ENCODE measurements around the gene NOC4L.

Gene NOC4L

DNA sequence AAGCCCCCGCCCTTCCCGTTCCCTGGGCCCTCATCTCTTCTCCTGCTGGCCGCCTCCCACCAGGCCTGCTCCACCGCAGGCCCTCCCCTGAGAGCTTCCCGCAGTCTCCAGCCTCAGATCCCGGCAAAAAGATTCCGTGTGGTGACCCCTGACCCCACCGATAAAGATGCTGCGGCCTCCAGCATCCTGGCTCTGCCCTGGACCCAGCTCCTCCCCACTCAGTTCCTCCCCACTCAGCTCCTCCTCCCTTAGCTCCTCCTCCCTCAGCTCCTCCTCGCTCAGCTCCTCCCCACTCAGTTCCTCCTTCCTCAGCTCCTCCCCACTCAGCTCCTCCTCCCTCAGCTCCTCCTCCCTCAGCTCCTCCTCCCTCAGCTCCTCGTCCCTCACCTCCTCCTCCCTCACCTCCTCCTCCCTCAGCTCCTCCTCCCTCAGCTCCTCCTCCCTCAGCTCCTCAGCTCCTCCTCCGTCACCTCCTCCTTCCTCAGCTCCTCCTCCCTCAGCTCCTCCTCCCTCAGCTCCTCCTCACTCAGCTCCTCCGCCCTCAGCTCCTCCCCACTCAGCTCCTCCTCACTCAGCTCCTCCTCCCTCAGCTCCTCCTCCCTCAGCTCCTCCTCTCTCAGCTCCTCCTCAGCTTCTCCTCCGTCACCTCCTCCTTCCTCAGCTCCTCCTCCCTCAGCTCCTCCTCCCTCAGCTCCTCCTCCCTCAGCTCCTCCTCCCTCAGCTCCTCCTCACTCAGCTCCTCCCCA is 17.0 kb downstream of the NOC4L start:
- Mint-ChIP-seq H3K36me3 (ENCODE audit: low read depth) (no peaks in the 10 kb centered on the region), H3K4me1 (ENCODE audit: low read depth) (peaks cover 7% of the 10 kb centered on the region), H3K9me3 (no peaks in the 10 kb centered on the region), H3K27me3 (ENCODE audit: low read depth) (peaks cover 2% of the 10 kb centered on the region), H3K27ac (no peak overlapping the region), H3K4me3 (no peak overlapping the region)
- no peak for DNase-seq (ENCODE audit: low spot score)

DNA sequence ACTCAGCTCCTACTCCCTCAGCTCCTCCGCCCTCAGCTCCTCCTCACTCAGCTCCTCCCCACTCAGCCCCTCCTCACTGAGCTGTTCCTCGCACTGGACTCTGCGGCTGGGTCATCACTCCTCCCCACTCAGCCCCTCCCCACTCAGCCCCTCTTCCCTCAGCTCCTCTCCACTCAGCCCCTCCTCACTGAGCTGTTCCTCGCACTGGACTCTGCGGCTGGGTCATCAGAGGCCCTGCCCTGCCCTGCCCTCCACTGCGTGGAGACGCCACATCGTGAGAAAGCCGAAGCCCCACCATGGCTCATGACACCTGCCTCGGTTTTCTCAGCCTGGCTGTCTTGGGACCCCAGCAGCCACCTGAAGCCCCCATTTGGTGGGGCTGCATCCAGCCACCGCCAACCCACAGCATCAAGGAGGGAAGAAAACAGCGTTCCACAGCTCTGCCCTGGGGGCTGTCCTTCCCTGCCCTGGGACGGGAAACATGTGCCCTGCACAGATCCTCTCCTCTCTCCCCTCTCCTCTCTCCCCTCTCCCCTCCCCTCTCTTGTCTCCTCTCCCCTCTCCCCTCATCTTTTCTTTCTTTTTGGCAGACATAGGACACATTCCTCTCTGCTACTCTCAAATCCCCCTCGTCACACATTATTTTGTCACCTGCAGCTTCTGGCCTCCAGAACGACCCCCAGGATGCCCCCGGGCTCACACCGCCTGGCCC is 17.7 kb downstream of the NOC4L start:
- Mint-ChIP-seq H3K4me1 (ENCODE audit: low read depth) (peaks cover 7% of the 10 kb centered on the region), H3K36me3 (ENCODE audit: low read depth) (no peaks in the 10 kb centered on the region), H3K27me3 (ENCODE audit: low read depth) (peaks cover 2% of the 10 kb centered on the region), H3K4me3 (no peak overlapping the region), H3K27ac (peak overlapping the region; percentile 12), H3K9me3 (peaks cover 3% of the 10 kb centered on the region)
- DNase-seq (ENCODE audit: low spot score) = no peak

DNA sequence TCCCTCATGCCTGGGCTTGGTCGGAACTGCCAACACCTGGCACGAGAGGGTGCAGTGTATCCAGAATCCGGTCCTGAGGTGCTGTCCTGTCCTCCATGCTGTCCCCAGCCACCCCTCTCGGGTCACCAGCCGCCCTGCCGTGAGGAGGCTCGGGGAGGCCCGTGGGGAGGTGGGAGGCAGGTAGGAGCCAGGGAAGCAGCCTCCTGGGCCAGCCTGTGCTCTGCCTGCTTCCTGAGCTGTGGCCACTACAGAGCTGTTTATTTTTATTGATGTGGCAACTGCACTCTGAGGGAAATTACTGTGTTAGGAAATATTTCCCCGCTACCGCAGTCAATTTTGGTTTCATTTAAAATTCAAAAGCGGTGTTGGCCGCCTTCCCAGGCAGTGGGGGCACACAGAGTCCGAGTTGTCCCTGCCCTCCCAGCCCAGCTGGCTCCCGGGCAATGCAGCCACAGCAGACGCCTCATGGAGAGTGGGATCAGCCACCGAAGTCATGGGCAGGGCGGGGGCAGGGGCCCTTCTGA is 18.3 kb downstream of the NOC4L start:
- H3K36me3 Mint-ChIP-seq (ENCODE audit: low read depth) = no peaks in the 10 kb centered on the region
- H3K27me3 Mint-ChIP-seq (ENCODE audit: low read depth) = peaks cover 2% of the 10 kb centered on the region
- H3K4me3 Mint-ChIP-seq = no peak overlapping the region
- H3K4me1 Mint-ChIP-seq (ENCODE audit: low read depth) = peaks cover 7% of the 10 kb centered on the region
- peaks cover 6% of the 10 kb centered on the region for H3K9me3 Mint-ChIP-seq
- peak overlapping the region; percentile 12 for H3K27ac Mint-ChIP-seq
- no peak for DNase-seq (ENCODE audit: low spot score)

DNA sequence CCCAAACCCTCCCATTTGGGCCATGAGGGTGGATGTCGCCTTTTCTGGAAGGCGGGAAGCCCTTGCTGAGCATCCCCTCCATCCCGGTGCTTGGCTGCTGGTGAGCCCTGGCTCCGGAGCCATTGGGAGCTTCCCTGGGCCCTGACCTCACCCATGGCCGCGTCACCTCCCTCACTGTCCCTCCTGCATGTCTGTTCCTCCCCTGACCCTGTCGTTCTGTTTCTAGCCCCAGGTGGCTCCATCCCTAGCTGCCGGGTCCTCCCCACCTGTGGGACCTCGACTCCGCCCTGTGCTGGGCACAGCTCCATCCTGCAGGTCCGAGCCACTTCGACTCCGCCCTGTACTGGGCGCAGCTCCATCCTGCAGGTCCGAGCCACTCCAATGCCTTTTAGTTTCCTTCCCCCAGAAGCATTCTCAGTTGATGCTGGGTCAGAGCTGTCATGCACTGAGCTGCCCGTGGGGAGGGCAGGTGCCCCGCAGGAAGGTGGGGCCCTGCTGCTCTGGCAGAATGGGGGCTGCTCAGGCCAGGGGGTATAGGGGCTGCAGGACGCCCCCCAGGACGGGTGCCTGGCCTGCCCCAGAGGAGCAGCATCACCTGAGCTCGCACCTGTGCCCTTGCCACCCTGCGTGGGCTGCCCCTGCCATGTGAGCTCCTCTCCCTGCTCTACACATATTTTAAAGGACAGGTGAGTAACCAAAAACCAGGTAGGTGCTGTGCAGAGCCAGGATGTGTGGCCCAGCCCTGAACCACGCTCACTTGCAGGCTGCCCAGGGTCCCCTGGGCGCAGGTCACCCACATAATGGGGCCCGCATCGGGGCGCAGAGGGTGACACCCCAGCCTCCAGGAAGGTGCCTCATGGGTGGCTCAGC is 19.0 kb downstream of the NOC4L start:
- Mint-ChIP-seq H3K36me3 (ENCODE audit: low read depth) (no peaks in the 10 kb centered on the region), H3K27ac (no peak overlapping the region), H3K4me3 (peak overlapping the region; percentile 54), H3K27me3 (ENCODE audit: low read depth) (peaks cover 2% of the 10 kb centered on the region), H3K9me3 (peaks cover 6% of the 10 kb centered on the region), H3K4me1 (ENCODE audit: low read depth) (peaks cover 8% of the 10 kb centered on the region)
- DNase-seq (ENCODE audit: low spot score) = no peak

- H3K27ac Mint-ChIP-seq = no peak overlapping the region
- no peak overlapping the region for H3K4me3 Mint-ChIP-seq
- no peaks in the 10 kb centered on the region for H3K36me3 Mint-ChIP-seq (ENCODE audit: low read depth)
- peaks cover 8% of the 10 kb centered on the region for H3K4me1 Mint-ChIP-seq (ENCODE audit: low read depth)
- H3K27me3 Mint-ChIP-seq (ENCODE audit: low read depth) = peaks cover 2% of the 10 kb centered on the region
- DNase-seq (ENCODE audit: low spot score) = no peak
- H3K9me3 Mint-ChIP-seq = peaks cover 6% of the 10 kb centered on the region
Measured at GRCh38 chr12:132163911-132164288, 19.6 kb downstream of the NOC4L start.

- H3K9me3 Mint-ChIP-seq = peaks cover 6% of the 10 kb centered on the region
- H3K4me1 Mint-ChIP-seq (ENCODE audit: low read depth) = peaks cover 8% of the 10 kb centered on the region
- peaks cover 2% of the 10 kb centered on the region for H3K27me3 Mint-ChIP-seq (ENCODE audit: low read depth)
- no peak for DNase-seq (ENCODE audit: low spot score)
- H3K36me3 Mint-ChIP-seq (ENCODE audit: low read depth) = no peaks in the 10 kb centered on the region
- H3K27ac Mint-ChIP-seq = no peak overlapping the region
- no peak overlapping the region for H3K4me3 Mint-ChIP-seq
Measured at GRCh38 chr12:132164426-132164825, 20.2 kb downstream of the NOC4L start.

- H3K9me3 Mint-ChIP-seq = peaks cover 6% of the 10 kb centered on the region
- peaks cover 8% of the 10 kb centered on the region for H3K4me1 Mint-ChIP-seq (ENCODE audit: low read depth)
- no peaks in the 10 kb centered on the region for H3K36me3 Mint-ChIP-seq (ENCODE audit: low read depth)
- no peak overlapping the region for H3K27ac Mint-ChIP-seq
- no peak overlapping the region for H3K4me3 Mint-ChIP-seq
- no peak for DNase-seq (ENCODE audit: low spot score)
- H3K27me3 Mint-ChIP-seq (ENCODE audit: low read depth) = peaks cover 2% of the 10 kb centered on the region
Measured at GRCh38 chr12:132165584-132165983, 21.3 kb downstream of the NOC4L start.

GRCh38 chr12:132166093-132166492 is 21.8 kb downstream of the NOC4L start:
- Mint-ChIP-seq H3K4me1 (ENCODE audit: low read depth) (peaks cover 8% of the 10 kb centered on the region), H3K27me3 (ENCODE audit: low read depth) (peaks cover 2% of the 10 kb centered on the region), H3K4me3 (no peak overlapping the region), H3K9me3 (peaks cover 6% of the 10 kb centered on the region), H3K36me3 (ENCODE audit: low read depth) (no peaks in the 10 kb centered on the region), H3K27ac (peak overlapping the region; percentile 0)
- DNase-seq (ENCODE audit: low spot score) = no peak

- H3K9me3 Mint-ChIP-seq = peaks cover 6% of the 10 kb centered on the region
- H3K27ac Mint-ChIP-seq = no peak overlapping the region
Measured at GRCh38 chr12:132166801-132167591, 22.7 kb downstream of the NOC4L start.

DNA sequence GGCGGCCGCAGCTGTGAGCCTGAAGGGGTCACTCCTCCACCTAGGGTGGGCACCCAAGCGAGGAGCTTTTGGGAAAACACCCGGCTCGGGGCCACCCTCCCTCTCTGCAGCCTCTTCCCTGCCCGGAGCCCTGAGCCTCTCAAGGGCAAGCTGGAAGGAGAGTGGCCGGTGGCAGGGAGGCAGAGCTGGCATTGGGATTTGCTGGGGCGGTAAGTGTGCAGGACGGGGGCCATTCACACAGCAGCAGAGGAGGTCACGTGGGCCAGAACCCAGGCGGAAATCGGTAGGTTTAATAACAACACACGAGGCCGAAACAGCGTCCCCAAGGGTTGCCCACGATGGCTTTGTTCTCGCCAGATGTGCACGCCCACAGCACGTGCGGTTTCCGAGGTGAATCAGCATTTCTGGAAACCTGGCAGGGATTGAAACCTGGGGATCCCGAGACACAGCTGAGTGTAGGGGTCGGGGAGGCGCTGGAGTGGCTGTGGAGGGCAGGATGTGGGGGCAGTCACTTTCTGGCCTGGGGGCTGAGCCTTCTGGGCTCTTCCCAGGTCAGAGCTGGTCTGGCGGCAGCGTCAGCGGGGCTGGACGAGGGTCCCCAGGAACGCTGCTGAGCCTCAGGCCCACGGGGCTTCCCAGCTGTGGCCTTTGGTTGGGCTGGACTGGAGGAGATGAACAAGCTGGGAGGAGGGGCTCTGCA is 23.5 kb downstream of the NOC4L start:
- Mint-ChIP-seq H3K27ac (peak overlapping the region; percentile 41), H3K27me3 (ENCODE audit: low read depth) (peaks cover 2% of the 10 kb centered on the region), H3K9me3 (peaks cover 6% of the 10 kb centered on the region)

More at GRCh38 chr12:132166801-132167591, 22.7 kb downstream of the NOC4L start:
- Mint-ChIP-seq H3K4me3 (no peak overlapping the region), H3K36me3 (ENCODE audit: low read depth) (no peaks in the 10 kb centered on the region), H3K27me3 (ENCODE audit: low read depth) (peaks cover 2% of the 10 kb centered on the region), H3K4me1 (ENCODE audit: low read depth) (peaks cover 8% of the 10 kb centered on the region)
- DNase-seq (ENCODE audit: low spot score) = no peak

GRCh38 chr12:132168311-132169031 is 24.2 kb downstream of the NOC4L start:
- no peak for DNase-seq (ENCODE audit: low spot score)

More for the DNA sequence above, 23.5 kb downstream of the NOC4L start:
- Mint-ChIP-seq H3K4me3 (no peak overlapping the region), H3K4me1 (ENCODE audit: low read depth) (peaks cover 6% of the 10 kb centered on the region), H3K36me3 (ENCODE audit: low read depth) (no peaks in the 10 kb centered on the region)
- no peak for DNase-seq (ENCODE audit: low spot score)

DNA sequence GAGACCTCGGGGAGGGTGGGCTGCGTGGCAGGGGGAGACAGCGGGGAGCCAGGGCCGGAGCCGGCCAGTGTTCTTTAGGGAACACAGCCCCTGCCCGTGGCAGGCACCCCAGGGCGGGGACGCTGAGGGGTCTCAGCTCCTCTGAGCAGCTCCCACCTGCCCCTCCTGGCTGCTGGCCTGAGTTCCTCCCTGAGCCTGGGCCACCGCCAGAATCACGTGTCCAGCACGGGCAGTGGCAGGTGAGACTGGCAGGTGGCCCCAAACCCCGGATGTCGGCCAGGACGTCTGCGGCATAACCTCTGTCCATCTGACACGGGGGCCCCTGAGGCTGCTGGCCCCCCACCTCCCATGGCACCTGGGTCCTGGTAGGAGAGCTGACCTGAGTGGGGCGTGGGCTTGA is 25.1 kb downstream of the NOC4L start:
- Mint-ChIP-seq H3K4me1 (ENCODE audit: low read depth) (peaks cover 12% of the 10 kb centered on the region), H3K4me3 (no peak overlapping the region)

More at GRCh38 chr12:132168311-132169031, 24.2 kb downstream of the NOC4L start:
- Mint-ChIP-seq H3K27me3 (ENCODE audit: low read depth) (peaks cover 2% of the 10 kb centered on the region), H3K4me1 (ENCODE audit: low read depth) (peaks cover 10% of the 10 kb centered on the region), H3K36me3 (ENCODE audit: low read depth) (no peaks in the 10 kb centered on the region), H3K9me3 (peaks cover 6% of the 10 kb centered on the region), H3K4me3 (no peak overlapping the region), H3K27ac (no peak overlapping the region)

More for the DNA sequence above, 25.1 kb downstream of the NOC4L start:
- no peak for DNase-seq (ENCODE audit: low spot score)
- peaks cover 6% of the 10 kb centered on the region for H3K9me3 Mint-ChIP-seq
- no peaks in the 10 kb centered on the region for H3K36me3 Mint-ChIP-seq (ENCODE audit: low read depth)
- H3K27me3 Mint-ChIP-seq (ENCODE audit: low read depth) = no peaks in the 10 kb centered on the region
- H3K27ac Mint-ChIP-seq = no peak overlapping the region

Data from T-helper 2 cell treated with Interferon-gamma antibody and Interleukin-4, amounts not matched to agents 5 μg/mL and 100 μg/mL, for 36 hours (primary cell).